GM23338 (cell line): Measurements from ENCODE around the gene HTR4. TPM values are rescaled to one million over a fixed set of nuclear protein-coding genes. Genes with fewer than 3 reads are reported as not detected.

Source experiments
- ATAC-seq: fragments of 200-7000 bp; cut with Tn5 transposase; 3 replicates; pipeline ENCODE4 v1.9.1; 2020
- DNase-seq: peaks from one replicate; pipeline ENCODE4 v3.0.0-alpha.2; 2015; ENCODE audit warnings: low spot score
- H2AFZ ChIP-seq: fragments of 200-600 bp; sonication (generic); 2 replicates; pipeline ENCODE4 v1.8.0; 2016; ENCODE audit warnings: antibody characterized with exemption, mild to moderate bottlenecking, moderate library complexity
- H3F3A ChIP-seq: fragments of 200-600 bp; sonication (generic); replicated peaks from 2 replicates; pipeline ENCODE4 v1.8.0; 2017; ENCODE audit warnings: antibody characterized with exemption, mixed run types, low read depth
- H3K27ac ChIP-seq: fragments of 200-600 bp; sonication (generic); 2 replicates; pipeline ENCODE4 v1.6.1; 2016; ENCODE audit warnings: low read depth
- H3K27me3 ChIP-seq: fragments of 200-600 bp; sonication (generic); 2 replicates; pipeline ENCODE4 v1.8.0; 2016; ENCODE audit warnings: mild to moderate bottlenecking, mixed run types, moderate library complexity; ENCODE audit not compliant: insufficient read depth
- H3K36me3 ChIP-seq: fragments of 200-600 bp; sonication (generic); 2 replicates; pipeline ENCODE4 v1.8.0; 2016; ENCODE audit warnings: mild to moderate bottlenecking; ENCODE audit not compliant: insufficient read depth
- H3K4me1 ChIP-seq: fragments of 200-600 bp; sonication (generic); 2 replicates; pipeline ENCODE4 v1.8.0; 2016; ENCODE audit warnings: mild to moderate bottlenecking, moderate library complexity; ENCODE audit not compliant: insufficient read depth
- H3K4me2 ChIP-seq: fragments of 200-600 bp; sonication (generic); 2 replicates; pipeline ENCODE4 v1.7.1; 2017; ENCODE audit warnings: mixed run types
- H3K4me3 ChIP-seq: fragments of 200-600 bp; sonication (generic); 2 replicates; pipeline ENCODE4 v1.6.1; 2016; ENCODE audit warnings: mixed run types
- H3K79me2 ChIP-seq: fragments of 200-600 bp; sonication (generic); replicated peaks from 2 replicates; pipeline ENCODE4 v1.8.0; 2017; ENCODE audit warnings: mild to moderate bottlenecking; ENCODE audit not compliant: insufficient read depth
- H3K9me2 ChIP-seq: fragments of 200-600 bp; sonication (generic); 2 replicates; pipeline ENCODE4 v1.8.0; 2017; ENCODE audit not compliant: insufficient read depth
- H4K20me1 ChIP-seq: fragments of 200-600 bp; sonication (generic); replicated peaks from 2 replicates; pipeline ENCODE4 v1.8.0; 2017; ENCODE audit warnings: mild to moderate bottlenecking; ENCODE audit not compliant: insufficient read depth
- H3K27ac Mint-ChIP-seq: 2 replicates; pipeline ENCODE4 v1.8.0; 2020; ENCODE audit warnings: inconsistent platforms, mild to moderate bottlenecking, moderate library complexity, mixed read lengths
- H3K27me3 Mint-ChIP-seq: 3 replicates; pipeline ENCODE4 v1.8.0; 2022; ENCODE audit warnings: low read depth, mild to moderate bottlenecking, moderate library complexity, mixed read lengths, inconsistent platforms; ENCODE audit not compliant: insufficient read depth, poor library complexity
- H3K36me3 Mint-ChIP-seq: 3 replicates; pipeline ENCODE4 v1.8.0; 2021; ENCODE audit warnings: low read depth, mild to moderate bottlenecking, inconsistent platforms, moderate library complexity, mixed read lengths
- H3K4me1 Mint-ChIP-seq: 3 replicates; pipeline ENCODE4 v1.8.0; 2020; ENCODE audit warnings: mild to moderate bottlenecking, inconsistent platforms, mixed read lengths
- H3K4me3 Mint-ChIP-seq: 3 replicates; pipeline ENCODE4 v1.8.0; 2021; ENCODE audit warnings: moderate library complexity, mild to moderate bottlenecking, inconsistent platforms, mixed read lengths
- H3K9me3 Mint-ChIP-seq: 3 replicates; pipeline ENCODE4 v1.8.0; 2020; ENCODE audit warnings: moderate library complexity, mild to moderate bottlenecking, inconsistent platforms, mixed read lengths
- JUNB ChIP-seq: IDR thresholded peaks from one replicate; pipeline ENCODE4 v1.6.1; 2016; ENCODE audit warnings: antibody characterized with exemption; ENCODE audit not compliant: unreplicated experiment
- polyA plus RNA-seq: library from polyadenylated mRNA; unstranded; fragments of >200 nt; fragmentation: Nextera tagmentation; extraction: Ambion mirVana; gene quantifications from 2 replicates; pipeline ENCODE4 v1.2.1, GENCODE V29; 2016
- total RNA-seq: library from RNA; depleted of rRNA; stranded (reverse); fragments of >200 nt; shearing (Covaris generic); gene quantifications from 2 replicates; pipeline ENCODE4 v1.2.3, GENCODE V29; 2014
- TF ChIP-seq, protein P1 (sequence below), 2 experiments: fragments of 200-600 bp in 1 of 2; sonication (generic) in 1 of 2; conservative IDR thresholded peaks; 2 replicates each; pipeline versions ENCODE4 v1.5.1 to v1.6.1; 2016 to 2017; ENCODE audit warnings: antibody characterized with exemption in 2 of 2, low read depth in 2 of 2, mild to moderate bottlenecking in 2 of 2, moderate library complexity in 1 of 2
- TF ChIP-seq, protein P2 (sequence below): IDR thresholded peaks from one replicate; pipeline ENCODE4 v1.6.1; 2018; ENCODE audit warnings: antibody characterized with exemption; ENCODE audit not compliant: unreplicated experiment

Gene HTR4
- total and polyA plus RNA-seq, 2 experiments from 2014 or later, result 0.10 TPM; not detected in 1

DNA sequence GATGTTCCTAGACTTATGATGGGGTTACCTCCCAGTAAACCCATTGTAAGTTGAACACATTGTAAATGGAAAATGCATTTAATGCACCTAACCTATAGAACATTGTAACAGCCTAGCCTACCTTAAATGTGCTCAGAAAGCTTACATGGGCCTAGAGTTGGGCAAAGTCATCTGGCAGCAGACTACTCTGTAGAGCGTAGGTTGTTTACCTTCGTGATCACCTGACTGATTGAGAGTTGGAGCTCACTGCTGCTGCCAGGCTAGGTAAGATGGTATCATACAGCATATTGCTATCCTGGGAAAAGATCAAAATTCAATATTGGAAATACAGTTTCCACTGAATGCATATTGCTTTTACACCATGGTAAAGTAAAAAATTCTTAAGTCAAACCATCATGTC lies 95.4 kb downstream of the HTR4 start (continued):
- TF ChIP-seq, protein P1, sequence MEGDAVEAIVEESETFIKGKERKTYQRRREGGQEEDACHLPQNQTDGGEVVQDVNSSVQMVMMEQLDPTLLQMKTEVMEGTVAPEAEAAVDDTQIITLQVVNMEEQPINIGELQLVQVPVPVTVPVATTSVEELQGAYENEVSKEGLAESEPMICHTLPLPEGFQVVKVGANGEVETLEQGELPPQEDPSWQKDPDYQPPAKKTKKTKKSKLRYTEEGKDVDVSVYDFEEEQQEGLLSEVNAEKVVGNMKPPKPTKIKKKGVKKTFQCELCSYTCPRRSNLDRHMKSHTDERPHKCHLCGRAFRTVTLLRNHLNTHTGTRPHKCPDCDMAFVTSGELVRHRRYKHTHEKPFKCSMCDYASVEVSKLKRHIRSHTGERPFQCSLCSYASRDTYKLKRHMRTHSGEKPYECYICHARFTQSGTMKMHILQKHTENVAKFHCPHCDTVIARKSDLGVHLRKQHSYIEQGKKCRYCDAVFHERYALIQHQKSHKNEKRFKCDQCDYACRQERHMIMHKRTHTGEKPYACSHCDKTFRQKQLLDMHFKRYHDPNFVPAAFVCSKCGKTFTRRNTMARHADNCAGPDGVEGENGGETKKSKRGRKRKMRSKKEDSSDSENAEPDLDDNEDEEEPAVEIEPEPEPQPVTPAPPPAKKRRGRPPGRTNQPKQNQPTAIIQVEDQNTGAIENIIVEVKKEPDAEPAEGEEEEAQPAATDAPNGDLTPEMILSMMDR (conservative IDR thresholded peaks at IDR 0.05; ENCODE audit: low read depth in 2 of 2), result no peak

DNA sequence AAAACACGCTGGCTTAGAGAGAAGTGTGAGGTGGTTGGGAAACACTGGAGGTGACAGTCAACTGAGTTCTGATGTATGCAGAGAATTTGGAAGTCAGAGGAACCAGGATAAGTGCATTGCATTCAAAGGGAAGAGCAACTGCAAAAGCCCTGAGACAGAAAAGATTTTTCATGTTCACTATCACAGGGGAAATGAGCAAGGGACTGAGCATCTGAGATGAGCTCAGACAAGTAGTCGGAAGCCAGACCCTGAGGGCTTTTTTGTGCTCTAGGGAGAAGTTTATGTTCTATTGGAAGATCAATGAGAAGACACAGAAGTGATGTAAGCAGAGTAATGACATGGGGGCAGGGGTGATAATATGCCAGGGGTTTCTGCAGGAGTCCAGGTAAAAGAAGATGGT lies 97.5 kb downstream of the HTR4 start:
- ATAC-seq (no peak), DNase-seq (no peak)
- Histone ChIP-seq H3K79me2 (no peaks in the 10 kb centered on the region), H3K4me2 (no peak overlapping the region), H3K4me1 (peaks cover 15% of the 10 kb centered on the region; the same call in 1 of the 2 replicates), H3F3A (no peaks in the 10 kb centered on the region), H3K27me3 (no peaks in the 10 kb centered on the region), H3K9me2 (no peaks in the 10 kb centered on the region), H3K36me3 (no peaks in the 10 kb centered on the region), H3K27ac (no peak overlapping the region), H4K20me1 (no peaks in the 10 kb centered on the region), H3K4me3 (no peak overlapping the region), H2AFZ (no peak overlapping the region)
- no peaks in the 10 kb centered on the region for H3K9me3 Mint-ChIP-seq
- peaks cover 21% of the 10 kb centered on the region for H3K4me1 Mint-ChIP-seq
- peaks cover 2% of the 10 kb centered on the region for H3K27me3 Mint-ChIP-seq
- TF ChIP-seq, protein P2, sequence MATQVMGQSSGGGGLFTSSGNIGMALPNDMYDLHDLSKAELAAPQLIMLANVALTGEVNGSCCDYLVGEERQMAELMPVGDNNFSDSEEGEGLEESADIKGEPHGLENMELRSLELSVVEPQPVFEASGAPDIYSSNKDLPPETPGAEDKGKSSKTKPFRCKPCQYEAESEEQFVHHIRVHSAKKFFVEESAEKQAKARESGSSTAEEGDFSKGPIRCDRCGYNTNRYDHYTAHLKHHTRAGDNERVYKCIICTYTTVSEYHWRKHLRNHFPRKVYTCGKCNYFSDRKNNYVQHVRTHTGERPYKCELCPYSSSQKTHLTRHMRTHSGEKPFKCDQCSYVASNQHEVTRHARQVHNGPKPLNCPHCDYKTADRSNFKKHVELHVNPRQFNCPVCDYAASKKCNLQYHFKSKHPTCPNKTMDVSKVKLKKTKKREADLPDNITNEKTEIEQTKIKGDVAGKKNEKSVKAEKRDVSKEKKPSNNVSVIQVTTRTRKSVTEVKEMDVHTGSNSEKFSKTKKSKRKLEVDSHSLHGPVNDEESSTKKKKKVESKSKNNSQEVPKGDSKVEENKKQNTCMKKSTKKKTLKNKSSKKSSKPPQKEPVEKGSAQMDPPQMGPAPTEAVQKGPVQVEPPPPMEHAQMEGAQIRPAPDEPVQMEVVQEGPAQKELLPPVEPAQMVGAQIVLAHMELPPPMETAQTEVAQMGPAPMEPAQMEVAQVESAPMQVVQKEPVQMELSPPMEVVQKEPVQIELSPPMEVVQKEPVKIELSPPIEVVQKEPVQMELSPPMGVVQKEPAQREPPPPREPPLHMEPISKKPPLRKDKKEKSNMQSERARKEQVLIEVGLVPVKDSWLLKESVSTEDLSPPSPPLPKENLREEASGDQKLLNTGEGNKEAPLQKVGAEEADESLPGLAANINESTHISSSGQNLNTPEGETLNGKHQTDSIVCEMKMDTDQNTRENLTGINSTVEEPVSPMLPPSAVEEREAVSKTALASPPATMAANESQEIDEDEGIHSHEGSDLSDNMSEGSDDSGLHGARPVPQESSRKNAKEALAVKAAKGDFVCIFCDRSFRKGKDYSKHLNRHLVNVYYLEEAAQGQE, result no peak
- no peaks in the 10 kb centered on the region for H3K36me3 Mint-ChIP-seq
- H3K27ac Mint-ChIP-seq, result no peak overlapping the region
- no peak overlapping the region for H3K4me3 Mint-ChIP-seq

DNA sequence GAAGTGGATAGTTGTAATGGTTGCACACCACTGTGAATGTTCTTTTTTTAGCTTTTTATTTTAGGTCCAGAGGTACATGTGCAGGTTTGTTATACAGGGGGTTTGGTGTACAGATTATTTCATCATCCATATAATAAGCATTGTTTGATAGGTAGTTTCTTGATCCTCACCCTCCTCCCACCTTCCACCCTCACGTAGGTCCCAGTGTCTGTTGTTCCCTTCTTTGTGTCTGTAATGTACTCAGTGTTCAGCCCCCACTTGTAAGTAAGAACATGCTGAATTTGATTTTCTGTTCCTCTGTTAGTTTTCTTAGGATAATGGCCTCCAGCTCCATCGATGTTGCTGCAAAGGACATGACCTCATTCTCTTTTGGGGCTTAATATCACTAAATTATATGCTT lies 99.7 kb downstream of the HTR4 start:
- H3K36me3 Mint-ChIP-seq, result no peaks in the 10 kb centered on the region

More for the DNA sequence above, 99.7 kb downstream of the HTR4 start:
- Histone ChIP-seq H3F3A (no peaks in the 10 kb centered on the region), H3K4me2 (no peak overlapping the region), H3K9me2 (no peaks in the 10 kb centered on the region), H3K36me3 (no peaks in the 10 kb centered on the region), H3K27ac (no peak overlapping the region), H2AFZ (no peak overlapping the region), H3K27me3 (no peaks in the 10 kb centered on the region), H3K79me2 (no peaks in the 10 kb centered on the region), H4K20me1 (no peaks in the 10 kb centered on the region), H3K4me3 (no peak overlapping the region), H3K4me1 (peaks cover 15% of the 10 kb centered on the region; the same call in 1 of the 2 replicates)
- no peaks in the 10 kb centered on the region for H3K9me3 Mint-ChIP-seq
- no peak for DNase-seq
- no peak for ATAC-seq
- no peak overlapping the region for H3K27ac Mint-ChIP-seq
- TF ChIP-seq JUNB, result no peak
- H3K4me1 Mint-ChIP-seq, result peaks cover 19% of the 10 kb centered on the region
- no peak overlapping the region for H3K4me3 Mint-ChIP-seq
- peaks cover 5% of the 10 kb centered on the region for H3K27me3 Mint-ChIP-seq
